CD14-positive monocyte (primary cell): Measurements from ENCODE around the gene VMP1. TPM values are rescaled to one million over a fixed set of nuclear protein-coding genes. Genes with fewer than 3 reads are reported as not detected.
A peak's percentile ranks its signal among the peaks of the same experiment; 100 is the strongest.

Experiments
- DNase-seq, 3 donors: peaks; one replicate each; pipeline ENCODE4 v3.0.0-alpha.2; 2011 to 2022
- H2AFZ ChIP-seq: 2 replicates; pipeline ENCODE4 v1.6.0; 2012; ENCODE audit warnings: mild to moderate bottlenecking, low read depth, low read length, inconsistent platforms; ENCODE audit not compliant: insufficient read depth, poor library complexity, severe bottlenecking
- H3K27ac ChIP-seq, 2 donors: 1 replicate in 1 of 2; 2 replicates in 1 of 2; pipeline ENCODE4 v1.5.1; 2012 to 2013; ENCODE audit warnings: low read length in 2 of 2, control low read depth in 1 of 2, inconsistent platforms in 1 of 2, low read depth in 1 of 2, mild to moderate bottlenecking in 1 of 2
- H3K27me3 ChIP-seq, 2 donors: one replicate each; pipeline versions ENCODE4 v1.6.0 to v1.6.1; 2011 to 2013; ENCODE audit warnings: low read length in 2 of 2; ENCODE audit not compliant: control insufficient read depth in 2 of 2, insufficient read depth in 2 of 2
- H3K36me3 ChIP-seq, 2 donors: replicated peaks in 1 of 2; 1 replicate in 1 of 2; 2 replicates in 1 of 2; pipeline versions ENCODE4 v1.5.1 to v1.6.1; 2012 to 2013; ENCODE audit warnings: low read length in 2 of 2, control low read depth in 1 of 2, inconsistent platforms in 1 of 2, mild to moderate bottlenecking in 1 of 2; ENCODE audit not compliant: insufficient read depth in 2 of 2, control insufficient read depth in 1 of 2
- H3K4me1 ChIP-seq, 2 donors: 1 replicate in 1 of 2; 2 replicates in 1 of 2; pipeline versions ENCODE4 v1.5.1 to v1.6.1; 2012 to 2013; ENCODE audit warnings: low read length in 2 of 2, control low read depth in 1 of 2, inconsistent platforms in 1 of 2, mild to moderate bottlenecking in 1 of 2, moderate library complexity in 1 of 2; ENCODE audit not compliant: insufficient read depth in 2 of 2, control insufficient read depth in 1 of 2
- H3K4me2 ChIP-seq: replicated peaks from 2 replicates; pipeline ENCODE3; 2012; ENCODE audit warnings: low read length, moderate library complexity, mild to moderate bottlenecking; ENCODE audit not compliant: poor library complexity, severe bottlenecking; ENCODE audit errors: extremely low read depth
- H3K4me3 ChIP-seq, 3 experiments: fragments of 200-600 bp in 1 of 3; sonication (generic) in 1 of 3; replicated peaks in 1 of 3; 1 replicate in 2 of 3; 2 replicates in 1 of 3; pipeline ENCODE4 v1.5.1; 2011 to 2013; ENCODE audit warnings: low read length in 3 of 3, mild to moderate bottlenecking in 3 of 3, control low read depth in 2 of 3, low read depth in 2 of 3, inconsistent platforms in 1 of 3, moderate library complexity in 1 of 3
- H3K79me2 ChIP-seq: 2 replicates; pipeline ENCODE4 v1.6.0; 2012; ENCODE audit warnings: mild to moderate bottlenecking, control low read depth, inconsistent platforms, low read length, moderate library complexity; ENCODE audit not compliant: insufficient read depth
- H3K9ac ChIP-seq: 2 replicates; pipeline ENCODE4 v1.6.0; 2017; ENCODE audit warnings: low read length, mild to moderate bottlenecking; ENCODE audit not compliant: insufficient read depth, poor library complexity, severe bottlenecking
- H3K9me3 ChIP-seq, 2 donors: replicated peaks in 1 of 2; 1 replicate in 1 of 2; 2 replicates in 1 of 2; pipeline versions ENCODE4 v1.5.1 to v1.6.1; 2012 to 2013; ENCODE audit warnings: low read length in 2 of 2, control low read depth in 1 of 2; ENCODE audit not compliant: control insufficient read depth in 1 of 2, insufficient read depth in 1 of 2
- H4K20me1 ChIP-seq: 2 replicates; pipeline ENCODE4 v1.6.0; 2012; ENCODE audit warnings: mild to moderate bottlenecking, low read length, control low read depth, moderate library complexity; ENCODE audit not compliant: insufficient read depth
- H3K27ac Mint-ChIP-seq, 7 donors: one replicate each; pipeline ENCODE4 v1.8.0; 2020; ENCODE audit warnings: mild to moderate bottlenecking in 7 of 7, mixed read lengths in 7 of 7, moderate library complexity in 6 of 7, inconsistent platforms in 2 of 7
- H3K27me3 Mint-ChIP-seq, 3 donors: one replicate each; pipeline ENCODE4 v1.8.0; 2021 to 2022; ENCODE audit warnings: low read depth in 3 of 3, mild to moderate bottlenecking in 3 of 3, mixed read lengths in 3 of 3, moderate library complexity in 3 of 3, inconsistent platforms in 1 of 3
- H3K36me3 Mint-ChIP-seq, 2 donors: one replicate each; pipeline ENCODE4 v1.8.0; 2020; ENCODE audit warnings: mixed read lengths in 2 of 2, inconsistent platforms in 1 of 2, mild to moderate bottlenecking in 1 of 2
- H3K4me1 Mint-ChIP-seq: one replicate; pipeline ENCODE4 v1.8.0; 2020; ENCODE audit warnings: mild to moderate bottlenecking, mixed read lengths
- H3K4me3 Mint-ChIP-seq, 2 donors: one replicate each; pipeline ENCODE4 v1.8.0; 2020; ENCODE audit warnings: mild to moderate bottlenecking in 2 of 2, mixed read lengths in 2 of 2, moderate library complexity in 1 of 2
- H3K9me3 Mint-ChIP-seq, 7 donors: one replicate each; pipeline ENCODE4 v1.8.0; 2020 to 2022; ENCODE audit warnings: mixed read lengths in 7 of 7, mild to moderate bottlenecking in 6 of 7, moderate library complexity in 6 of 7, inconsistent platforms in 2 of 7
- WGBS: methylation state at CpG from one replicate; pipeline ENCODE4 v1.1.5; 2013; ENCODE audit warnings: missing lambda C conversion rate; ENCODE audit not compliant: insufficient coverage; 5-methylcytosine and 5-hydroxymethylcytosine counted together
- intact Hi-C, 2 donors: fragments of 100-400 bp; cut with micrococcal nuclease; formaldehyde crosslinking; loops; one replicate each; pipeline versions ENCODE4 v1.15.0 to v1.15.1; 2023
- polyA plus RNA-seq, 3 donors: library from polyadenylated mRNA; depleted of rRNA in 1 of 3; unstranded in 2 of 3; stranded (reverse) in 1 of 3; fragments of 300-500 nt in 2 of 3; fragments of >200 nt in 1 of 3; fragmentation: Illumina TruSeq in 2 of 3; gene quantifications; 1 replicate in 2 of 3; 2 replicates in 1 of 3; pipeline ENCODE4 v1.2.3, GENCODE V29; 2012 to 2021
- TF ChIP-seq, protein P1 (sequence below): fragments of 200-600 bp; IDR thresholded peaks from one replicate; pipeline ENCODE4 v1.8.0; 2022; ENCODE audit warnings: antibody characterized with exemption, mild to moderate bottlenecking

The VMP1 gene
- polyA plus RNA-seq, 3 donors = 246 to 511 (median 386) TPM

DNA sequence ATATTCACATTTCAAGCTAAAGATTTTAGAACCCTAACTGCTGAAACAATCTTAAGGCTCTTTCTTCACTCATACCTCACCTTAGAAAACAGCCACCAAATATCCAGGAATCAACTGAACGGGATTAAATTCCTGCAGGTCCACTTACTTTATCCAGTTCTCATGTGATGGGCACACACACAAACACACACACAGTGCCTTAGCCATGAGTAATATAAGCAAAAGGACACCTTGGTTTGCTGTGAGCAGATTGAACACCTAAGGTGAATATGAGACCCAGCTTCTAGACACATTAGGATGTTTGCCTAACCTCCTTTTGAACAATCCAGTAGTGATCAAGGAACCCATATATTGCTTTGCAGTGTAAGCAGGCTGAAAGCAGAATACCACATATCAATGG, 103.8 kb downstream of the VMP1 start:
- Mint-ChIP-seq H3K27ac (no peak overlapping the region), H3K36me3 (peaks cover 45 to 75% of the 10 kb centered on the region in 2 donors), H3K9me3 (peaks cover 0 to 3% (median 0%) of the 10 kb centered on the region in 7 donors), H3K4me1 (peaks cover 45% of the 10 kb centered on the region), H3K27me3 (peaks cover 0 to 6% (median 0%) of the 10 kb centered on the region in 3 donors), H3K4me3 (no peak overlapping the region)
- 100% methylated on average over 1 of the region's 1 CpG for WGBS
- H3K9me3 ChIP-seq = no peaks in the 10 kb centered on the region
- H3K4me1 ChIP-seq = peaks cover 28 to 53% of the 10 kb centered on the region in 2 donors
- H3K27me3 ChIP-seq = no peaks in the 10 kb centered on the region
- no peak for DNase-seq
- peaks cover 40 to 66% of the 10 kb centered on the region in 2 donors for H3K36me3 ChIP-seq
- no peaks in the 10 kb centered on the region for H4K20me1 ChIP-seq
- intact Hi-C loops = no loop called here
- no peak overlapping the region for H3K27ac ChIP-seq
- H3K9ac ChIP-seq = no peak overlapping the region
- peaks cover 41% of the 10 kb centered on the region for H3K79me2 ChIP-seq
- H2AFZ ChIP-seq = no peak overlapping the region
- no peak overlapping the region for H3K4me2 ChIP-seq
- H3K4me3 ChIP-seq = no peak overlapping the region
- TF ChIP-seq, protein P1, sequence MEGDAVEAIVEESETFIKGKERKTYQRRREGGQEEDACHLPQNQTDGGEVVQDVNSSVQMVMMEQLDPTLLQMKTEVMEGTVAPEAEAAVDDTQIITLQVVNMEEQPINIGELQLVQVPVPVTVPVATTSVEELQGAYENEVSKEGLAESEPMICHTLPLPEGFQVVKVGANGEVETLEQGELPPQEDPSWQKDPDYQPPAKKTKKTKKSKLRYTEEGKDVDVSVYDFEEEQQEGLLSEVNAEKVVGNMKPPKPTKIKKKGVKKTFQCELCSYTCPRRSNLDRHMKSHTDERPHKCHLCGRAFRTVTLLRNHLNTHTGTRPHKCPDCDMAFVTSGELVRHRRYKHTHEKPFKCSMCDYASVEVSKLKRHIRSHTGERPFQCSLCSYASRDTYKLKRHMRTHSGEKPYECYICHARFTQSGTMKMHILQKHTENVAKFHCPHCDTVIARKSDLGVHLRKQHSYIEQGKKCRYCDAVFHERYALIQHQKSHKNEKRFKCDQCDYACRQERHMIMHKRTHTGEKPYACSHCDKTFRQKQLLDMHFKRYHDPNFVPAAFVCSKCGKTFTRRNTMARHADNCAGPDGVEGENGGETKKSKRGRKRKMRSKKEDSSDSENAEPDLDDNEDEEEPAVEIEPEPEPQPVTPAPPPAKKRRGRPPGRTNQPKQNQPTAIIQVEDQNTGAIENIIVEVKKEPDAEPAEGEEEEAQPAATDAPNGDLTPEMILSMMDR = no peak

DNA sequence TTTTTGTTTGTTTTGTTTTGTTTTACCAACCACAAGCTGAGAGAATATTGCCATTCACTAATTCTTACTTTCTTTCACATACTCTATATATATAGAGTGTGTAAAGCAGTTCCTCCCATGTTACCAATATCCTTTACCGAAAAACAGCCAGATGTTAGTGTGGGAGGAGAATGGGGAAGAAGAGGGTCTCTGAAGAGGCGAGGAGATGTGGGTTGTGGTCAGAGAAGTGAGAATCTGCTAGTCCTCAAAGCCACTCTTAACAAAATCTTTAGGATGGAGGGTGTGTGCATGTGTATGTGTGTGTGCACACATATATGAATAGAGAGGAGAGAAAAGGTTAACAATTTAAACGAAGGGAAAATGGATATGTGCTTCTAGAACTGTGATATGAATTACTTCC, 104.7 kb downstream of the VMP1 start:
- peaks cover 0 to 6% (median 0%) of the 10 kb centered on the region in 3 donors for H3K27me3 Mint-ChIP-seq
- H3K4me1 Mint-ChIP-seq = peaks cover 41% of the 10 kb centered on the region
- Histone ChIP-seq H3K36me3 (peaks cover 41 to 70% of the 10 kb centered on the region in 2 donors), H3K4me3 (no peak overlapping the region), H3K79me2 (peaks cover 38% of the 10 kb centered on the region), H2AFZ (no peak overlapping the region), H3K9me3 (no peaks in the 10 kb centered on the region), H3K27ac (no peak overlapping the region), H3K9ac (no peak overlapping the region), H3K4me1 (peaks cover 27 to 47% of the 10 kb centered on the region in 2 donors), H3K4me2 (no peak overlapping the region), H4K20me1 (no peaks in the 10 kb centered on the region), H3K27me3 (no peaks in the 10 kb centered on the region)
- H3K9me3 Mint-ChIP-seq = peaks cover 0 to 3% (median 0%) of the 10 kb centered on the region in 7 donors
- peak overlapping the region in 4 of 7 donors; percentile 3 to 83 (median 50) for H3K27ac Mint-ChIP-seq
- WGBS = no CpG with 5 or more reads among the region's 3 CpGs
- TF ChIP-seq, protein P1 = no peak
- no peak overlapping the region for H3K4me3 Mint-ChIP-seq
- H3K36me3 Mint-ChIP-seq = peaks cover 45 to 78% of the 10 kb centered on the region in 2 donors
- DNase-seq = no peak
- intact Hi-C loops = no loop called here
